A673 (cell line): ENCODE measurements around the gene RFTN1.

Source experiments
- CTCF ChIP-seq: fragments of 300-800, 200-600 bp; sonication (generic); conservative IDR thresholded peaks from 2 replicates; pipeline ENCODE4 v1.5.1; 2017; ENCODE audit warnings: low read depth, mild to moderate bottlenecking, antibody characterized with exemption, low read length, moderate library complexity, mixed read lengths
- EZH2 ChIP-seq: fragments of 200-600 bp; sonication (generic); IDR thresholded peaks from 2 replicates; pipeline ENCODE4 v1.6.1; 2017; ENCODE audit warnings: borderline replicate concordance, low read depth, mild to moderate bottlenecking, mixed read lengths, antibody characterized with exemption, low read length; ENCODE audit not compliant: poor library complexity, severe bottlenecking

- TF ChIP-seq CTCF (no peak), EZH2 (no peak)
Observed at GRCh38 chr3:16442730-16443129, 70.8 kb downstream of the RFTN1 start.
